ENCODE data around the gene GK2.

The GK2 gene

DNA sequence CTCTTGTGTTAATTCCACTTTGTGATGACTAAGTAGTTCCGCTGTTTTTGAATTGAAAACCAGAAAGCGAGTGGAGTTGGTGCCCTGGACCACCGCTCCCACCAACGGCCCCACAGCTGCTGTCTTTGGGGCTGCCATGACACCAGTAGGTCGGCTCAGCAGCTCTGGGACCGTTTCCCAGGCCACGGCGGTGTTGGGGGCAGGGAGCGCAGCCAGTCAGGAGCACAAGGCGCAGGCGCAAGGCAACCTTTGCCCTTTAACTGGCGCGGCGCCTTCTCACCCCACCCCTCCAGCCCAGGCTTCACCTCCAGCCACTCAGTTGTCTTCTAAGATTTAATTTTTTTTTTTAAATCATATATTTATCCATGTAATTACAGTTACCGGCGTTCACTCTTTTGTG lies at the start of gene GK2:
Gene GK2 (minus strand): TSS at position 166 of the 400 bp plus-strand sequence. CDS start 28 bp downstream, at position 138.
- no peak for DNase-seq

DNA sequence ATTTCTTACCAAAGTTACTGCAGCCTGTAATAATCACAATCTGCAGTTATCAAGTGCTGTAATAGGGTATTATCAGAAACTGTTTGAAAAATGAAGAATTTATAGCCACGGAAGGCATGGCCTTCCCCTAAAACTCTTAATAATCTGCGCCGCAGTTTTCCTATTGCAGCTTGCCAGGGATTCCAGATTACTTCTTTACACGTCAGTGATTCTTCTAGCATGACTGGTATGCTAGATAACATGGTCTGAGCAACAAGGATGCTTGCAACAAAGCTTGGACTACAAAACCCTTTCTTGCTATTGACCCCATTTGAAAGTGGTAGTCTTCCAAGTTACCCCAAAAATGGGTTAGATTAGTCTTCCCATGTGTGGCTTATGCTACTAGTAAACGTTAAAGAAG lies 47.2 kb upstream of the GK2 start:
- no peak for DNase-seq

DNA sequence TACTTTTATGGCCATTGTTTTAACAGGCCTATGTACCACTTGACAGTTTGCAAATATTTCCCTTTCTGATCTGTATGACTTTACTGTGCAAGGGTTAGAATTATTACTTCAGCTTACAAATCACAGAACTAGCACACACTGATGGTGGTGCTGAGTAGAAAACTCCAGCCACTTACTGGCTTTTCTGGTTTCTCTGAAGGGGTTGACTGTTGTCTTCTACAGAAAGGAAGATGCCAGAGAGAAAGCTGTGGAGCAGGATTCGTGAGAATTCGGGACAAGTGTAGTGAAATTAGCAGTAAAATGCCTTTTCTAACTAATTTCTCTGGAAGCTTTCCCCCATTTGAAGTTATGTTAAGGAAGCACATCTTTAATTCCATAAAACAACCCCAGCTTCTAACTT lies 46.6 kb upstream of the GK2 start:
- no peak for DNase-seq

DNA sequence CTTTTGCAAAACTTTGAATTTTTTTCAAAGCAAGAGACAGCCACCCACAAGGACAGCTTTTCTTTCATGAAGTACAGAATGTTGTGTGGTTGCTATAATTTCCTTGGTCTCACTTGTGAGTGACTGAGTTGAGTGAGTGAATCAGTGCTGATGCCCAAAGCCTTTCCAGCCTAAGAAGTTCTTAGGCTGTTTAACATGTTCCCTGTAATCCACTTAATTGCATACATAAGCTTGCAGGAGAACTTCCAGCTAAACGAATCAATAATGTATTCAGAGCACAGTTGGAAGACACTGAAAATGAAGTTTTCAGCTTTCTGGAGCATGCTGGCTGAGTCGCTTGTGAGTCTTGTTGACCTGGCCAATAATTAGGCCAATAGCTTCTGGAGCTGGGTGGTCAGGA lies 42.0 kb upstream of the GK2 start:
- no peak for DNase-seq

DNA sequence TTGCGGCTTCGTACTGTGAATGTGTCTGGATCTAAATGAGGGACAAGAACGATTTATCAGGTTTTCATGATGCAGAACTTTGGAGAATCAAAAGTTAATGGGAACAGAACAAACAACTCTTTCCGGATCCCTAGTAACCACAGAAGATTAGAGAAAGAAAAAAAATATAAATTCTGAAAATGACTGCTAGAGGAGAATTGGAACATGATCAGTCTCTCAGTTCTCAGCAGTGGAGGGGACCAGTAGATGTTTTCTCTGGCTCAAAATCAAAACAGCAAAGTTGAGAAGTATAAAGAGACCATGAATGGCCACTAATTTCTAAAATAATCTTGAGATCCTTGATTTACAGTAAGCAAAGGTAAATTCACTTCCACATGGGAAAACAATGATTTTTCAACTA lies 38.1 kb upstream of the GK2 start:
- DNase-seq: no peak

DNA sequence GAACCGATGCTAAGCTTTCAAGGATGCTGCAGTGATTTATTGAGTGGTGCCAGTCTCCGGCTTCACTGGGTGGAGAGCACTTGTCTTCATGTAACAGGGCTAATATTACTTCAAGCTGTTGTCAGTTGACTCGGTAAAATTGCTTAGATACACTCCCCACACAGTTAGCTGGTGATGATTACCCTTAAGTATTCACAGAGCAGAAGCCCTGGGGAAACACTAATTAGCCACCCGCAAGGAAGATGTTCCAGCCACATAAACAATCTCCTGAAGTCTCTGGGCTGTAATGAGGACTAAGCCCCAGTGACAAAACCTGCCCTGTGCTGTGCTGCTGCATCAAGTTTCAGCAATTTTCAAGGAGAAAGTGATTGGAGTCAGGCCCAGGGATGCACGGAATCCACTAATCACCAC lies 37.3 kb upstream of the GK2 start:
- no peak for DNase-seq

DNA sequence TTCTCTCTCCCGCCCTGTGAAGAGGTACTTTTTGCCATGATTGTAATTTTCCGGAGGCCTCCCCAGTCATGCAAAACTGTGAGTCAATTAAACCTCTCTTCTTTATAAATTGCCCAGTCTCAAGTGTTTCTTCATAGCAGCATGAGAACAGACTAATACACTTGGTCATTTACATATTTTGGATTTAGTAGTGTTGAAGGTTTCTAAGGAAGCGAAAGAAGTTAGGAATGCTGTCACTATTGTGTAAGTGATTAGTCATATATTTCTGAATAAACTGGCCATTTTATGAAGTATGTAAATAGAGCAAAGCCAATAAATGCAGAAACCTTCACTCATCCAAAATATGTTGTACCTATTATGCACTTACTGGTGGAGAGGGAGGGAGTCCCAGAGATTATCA lies 34.4 kb upstream of the GK2 start:
- DNase-seq: no peak

DNA sequence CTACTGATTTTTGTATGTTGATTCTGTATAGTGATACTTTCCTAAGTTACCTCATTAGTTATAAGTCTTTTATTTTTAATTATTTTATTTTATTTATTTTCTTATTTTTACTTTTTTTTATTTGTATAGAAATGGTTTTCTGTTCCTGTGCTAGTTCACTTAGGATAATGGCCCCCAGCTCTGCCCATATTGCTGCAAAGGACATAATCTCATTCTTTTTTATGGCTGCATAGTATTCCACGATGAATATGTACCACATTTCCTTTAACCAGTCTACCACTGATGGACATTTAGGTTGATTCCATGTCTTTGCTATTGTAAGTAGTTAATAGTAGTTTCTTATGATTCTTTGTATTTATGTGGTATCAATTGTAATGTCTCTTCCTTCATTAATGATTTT lies 31.5 kb upstream of the GK2 start:
- no peak for DNase-seq

DNA sequence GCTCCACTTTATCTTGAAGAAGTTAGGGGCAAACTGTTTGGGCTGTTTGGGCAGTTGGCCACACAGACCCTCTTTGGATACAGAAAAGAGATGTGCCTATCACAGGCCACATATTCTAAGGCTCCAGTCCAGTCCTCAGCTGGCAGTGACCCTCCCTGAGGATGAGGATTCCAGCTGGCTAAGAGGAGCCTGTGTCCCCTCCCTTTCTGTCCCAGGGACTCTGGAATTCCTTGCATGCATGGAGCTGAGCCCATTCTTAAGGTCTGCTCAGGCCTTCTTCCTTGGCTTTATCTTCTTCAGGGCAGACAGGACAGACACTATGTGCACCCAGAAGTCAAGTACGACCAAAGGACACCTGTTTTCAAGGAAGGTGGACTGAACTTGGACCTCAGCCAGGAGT lies 23.8 kb upstream of the GK2 start:
- DNase-seq: no peak

DNA sequence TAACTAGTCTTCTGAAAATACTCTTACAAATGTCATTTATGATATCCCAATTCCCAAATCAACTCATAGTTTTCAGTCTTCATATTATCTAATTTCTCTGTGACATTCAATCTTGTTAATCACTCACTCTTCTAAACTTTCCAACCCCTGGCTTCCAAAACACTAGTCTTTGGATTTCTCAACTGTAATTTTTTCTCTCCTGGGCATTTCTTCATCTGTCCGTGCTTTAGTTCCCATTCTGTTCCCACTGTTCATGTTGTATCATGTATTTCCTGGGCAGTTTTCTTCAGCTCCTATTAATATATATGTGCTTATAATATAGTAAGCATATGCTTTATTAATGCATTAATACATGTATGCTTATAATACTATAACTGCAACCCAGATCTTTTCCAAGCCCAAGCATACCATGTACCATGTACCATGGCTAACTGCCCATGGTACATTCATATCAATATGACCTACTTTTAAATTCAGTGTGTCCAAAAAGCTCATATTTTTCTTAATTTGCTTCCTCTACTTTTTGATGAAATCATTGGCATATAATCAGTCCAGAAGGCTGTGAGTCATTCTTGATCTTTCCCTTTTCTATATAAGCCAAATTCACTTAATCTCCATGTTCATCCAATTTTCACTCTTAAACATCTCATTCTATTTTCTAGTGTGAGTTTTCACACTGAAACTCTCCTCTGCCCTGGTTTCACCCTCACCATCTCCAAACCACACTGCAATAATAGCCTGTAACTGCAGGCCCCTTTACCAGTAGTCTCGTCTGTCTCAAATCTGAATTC lies 21.3 kb upstream of the GK2 start:
- DNase-seq: no peak

DNA sequence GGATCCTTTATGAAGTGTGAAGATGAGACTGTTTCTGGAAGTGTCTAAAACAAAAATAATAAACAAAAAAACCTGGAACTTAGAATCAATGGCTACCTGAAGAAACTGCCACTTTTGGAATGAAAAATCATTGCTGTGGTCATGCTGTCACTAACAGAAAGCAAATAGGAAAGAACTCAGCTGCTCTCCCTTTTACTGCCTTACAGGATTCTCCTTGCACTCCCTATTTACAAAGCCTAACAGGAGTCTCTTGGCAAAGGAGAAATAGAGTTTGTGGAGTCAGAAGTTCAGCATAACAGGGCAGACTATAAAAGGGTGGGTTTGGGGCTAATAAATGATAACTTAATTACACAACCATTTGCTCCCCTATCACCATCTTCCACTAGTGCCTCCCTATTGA lies 19.0 kb upstream of the GK2 start:
- no peak for DNase-seq

DNA sequence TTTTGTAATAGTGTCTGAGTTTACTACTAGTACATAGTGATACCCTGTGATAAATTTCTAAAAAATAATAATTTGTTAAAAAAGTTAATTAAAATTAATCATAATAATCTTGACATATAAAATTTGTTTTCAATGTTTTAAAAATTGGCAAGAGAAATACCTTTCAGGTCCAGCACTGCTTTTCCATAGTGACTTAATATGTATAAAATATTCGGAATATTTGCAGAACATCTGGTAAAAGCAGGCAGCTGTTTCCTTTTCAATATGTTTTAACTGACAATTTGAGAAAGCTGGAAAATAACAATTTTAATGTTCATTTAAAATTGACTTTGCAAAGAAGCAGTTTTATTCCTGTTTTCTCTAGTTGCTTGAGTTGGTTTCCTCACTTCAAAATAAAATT lies 17.6 kb upstream of the GK2 start:
- DNase-seq: no peak

DNA sequence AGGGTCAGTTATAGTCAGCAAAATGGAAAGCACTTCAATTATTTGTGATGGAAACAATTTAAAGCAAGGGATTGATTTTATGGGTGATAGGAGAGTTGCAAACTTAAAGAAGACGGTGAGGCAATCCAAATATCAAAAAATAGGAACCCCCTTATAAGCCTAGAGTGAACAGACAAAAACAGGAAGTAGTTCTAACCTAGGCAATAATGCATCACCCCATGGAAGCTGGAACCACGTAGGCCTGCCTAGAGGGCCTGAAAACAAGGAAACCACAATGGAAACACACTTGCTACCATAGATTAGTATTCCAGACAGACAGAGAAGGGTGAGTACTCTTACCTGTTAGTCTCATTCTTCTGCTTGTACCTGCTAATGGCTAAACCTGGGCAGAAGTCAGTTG lies 13.5 kb upstream of the GK2 start:
- DNase-seq: no peak

DNA sequence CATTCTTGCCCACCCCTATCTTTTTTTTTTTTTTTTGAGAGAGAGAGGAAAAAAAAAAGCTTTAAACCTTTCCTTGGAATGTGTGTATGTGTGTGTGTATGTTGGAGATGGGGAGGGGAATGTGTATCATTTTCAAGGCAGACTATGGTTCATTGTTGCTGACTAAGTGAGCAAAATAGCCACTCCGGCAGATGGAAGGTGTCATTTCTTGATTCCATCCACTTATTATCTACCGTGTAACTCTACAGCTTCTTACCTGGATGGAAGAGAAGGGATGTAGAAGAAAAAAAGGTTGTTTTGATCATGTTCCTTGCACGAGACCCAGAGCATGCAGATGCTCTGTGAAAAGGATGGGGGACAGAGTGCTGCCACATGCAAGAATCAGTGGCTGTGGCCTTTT lies 5.9 kb upstream of the GK2 start:
- DNase-seq: no peak

DNA sequence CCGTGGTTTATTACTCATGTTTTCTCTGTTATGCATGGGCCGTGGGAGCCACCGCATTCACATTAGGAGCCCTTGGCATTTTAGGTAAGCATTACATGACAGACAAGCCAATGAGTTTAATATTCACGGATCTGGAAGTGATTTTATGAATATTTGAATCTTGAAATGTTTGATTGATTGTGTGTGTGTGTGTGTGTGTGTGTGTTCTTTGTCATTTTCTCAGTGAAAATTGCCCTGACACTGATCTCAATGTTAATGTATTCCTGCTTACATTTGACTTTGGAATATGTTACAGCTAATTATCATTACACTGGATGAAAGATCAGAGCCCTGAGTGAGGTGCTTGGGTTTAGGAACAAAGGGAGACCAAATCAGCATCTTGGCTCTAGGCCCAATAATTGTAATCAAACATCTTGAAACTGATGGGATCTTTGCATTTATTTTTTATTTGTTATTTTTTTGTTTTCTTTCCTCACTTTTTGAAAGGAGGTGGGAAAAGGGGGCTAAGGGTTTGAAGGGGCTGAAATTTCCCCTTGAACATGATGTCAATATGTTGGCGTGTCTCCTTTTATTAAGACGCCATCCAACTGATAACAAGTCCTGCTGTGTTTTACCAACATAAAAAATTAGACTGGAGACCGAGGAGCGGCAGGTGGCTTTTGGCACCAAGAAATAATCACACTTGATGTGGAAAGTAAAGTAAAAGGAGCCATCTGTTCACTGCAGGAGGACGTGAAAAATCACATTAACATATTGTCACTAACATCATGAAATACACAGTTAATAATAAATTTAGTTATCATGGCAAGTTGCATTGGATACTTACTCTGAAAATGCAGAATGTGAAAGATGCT lies 5.2 kb upstream of the GK2 start:
- DNase-seq: no peak

DNA sequence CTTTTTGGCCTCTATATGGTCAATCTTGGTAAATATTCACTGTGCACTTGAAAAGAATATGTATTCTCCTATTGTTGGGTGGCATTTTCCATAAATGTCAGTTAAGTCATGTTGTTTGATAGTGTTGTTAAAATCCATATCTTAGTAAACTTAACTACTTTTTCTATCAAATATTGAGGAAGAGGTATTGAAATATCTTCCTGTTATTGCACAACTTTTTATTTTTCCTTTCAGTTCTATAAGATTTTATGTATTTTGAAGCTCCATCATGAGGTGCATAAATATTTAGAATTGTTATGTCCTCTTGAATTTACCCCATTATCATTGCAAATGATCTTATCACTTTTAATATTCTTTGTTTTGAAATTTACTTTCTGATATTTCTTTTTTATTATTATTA lies 3.4 kb downstream of the GK2 start:
- no peak for DNase-seq

DNA sequence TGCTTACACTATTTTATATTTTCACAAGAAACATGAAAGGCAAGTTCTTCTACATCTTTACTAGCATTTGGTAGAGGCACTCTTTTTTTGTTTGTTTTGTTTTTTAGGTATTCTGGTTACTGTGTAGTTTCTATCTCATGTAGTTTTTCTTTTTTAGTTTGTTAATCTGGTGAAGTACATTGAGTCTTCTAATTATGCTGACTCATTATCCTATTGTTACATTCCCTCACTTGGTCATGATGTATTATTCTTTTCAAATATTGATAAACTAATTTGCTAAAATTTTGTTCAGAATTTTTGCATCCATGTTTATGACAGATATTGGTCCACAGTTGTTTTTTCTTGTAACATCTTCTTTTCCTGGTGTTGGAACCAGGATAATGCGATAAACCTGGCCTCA lies 4.7 kb downstream of the GK2 start:
- no peak for DNase-seq

DNA sequence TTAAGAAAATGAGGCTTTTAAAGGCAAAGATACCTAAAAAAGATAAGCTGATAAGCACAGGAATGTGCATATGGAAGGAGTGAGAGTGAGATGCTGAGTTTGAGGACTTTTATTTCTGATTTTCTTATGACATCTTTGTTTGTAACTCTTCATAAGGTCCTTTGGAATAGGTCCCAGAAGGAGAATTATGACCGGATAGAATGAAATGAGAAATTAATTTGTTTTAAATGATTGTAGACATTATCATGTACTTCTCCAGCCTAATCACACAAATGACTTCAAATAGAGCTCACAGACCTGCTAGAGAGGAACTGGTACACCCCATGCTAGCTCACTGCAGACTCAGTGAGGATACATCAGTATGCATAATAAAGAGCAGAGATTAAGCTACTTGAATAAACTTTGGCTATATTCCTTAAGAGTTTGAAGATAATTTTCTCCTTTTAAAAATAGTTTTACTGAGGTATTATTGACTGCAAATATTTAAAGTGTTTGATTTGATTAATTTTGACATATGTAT lies 5.6 kb downstream of the GK2 start:
- no peak for DNase-seq

DNA sequence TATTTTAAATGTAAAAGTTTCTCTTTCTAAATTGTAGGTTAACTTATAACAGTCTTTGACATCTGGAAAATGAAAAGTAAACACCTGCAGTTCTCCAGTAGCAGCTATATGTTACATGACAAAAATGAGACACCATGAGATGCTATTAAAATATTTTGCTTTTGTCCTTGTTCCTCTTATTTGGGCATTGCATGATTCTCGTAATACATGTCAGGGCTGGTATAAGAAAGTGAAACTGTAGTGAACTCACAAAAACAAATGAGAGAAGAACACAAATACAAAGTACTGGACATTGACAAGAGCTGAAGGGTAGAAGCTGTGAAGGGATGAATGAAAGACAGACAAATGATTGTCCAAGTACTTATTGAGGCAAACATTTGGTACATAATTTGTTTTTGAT lies 9.0 kb downstream of the GK2 start:
- DNase-seq: no peak

DNA sequence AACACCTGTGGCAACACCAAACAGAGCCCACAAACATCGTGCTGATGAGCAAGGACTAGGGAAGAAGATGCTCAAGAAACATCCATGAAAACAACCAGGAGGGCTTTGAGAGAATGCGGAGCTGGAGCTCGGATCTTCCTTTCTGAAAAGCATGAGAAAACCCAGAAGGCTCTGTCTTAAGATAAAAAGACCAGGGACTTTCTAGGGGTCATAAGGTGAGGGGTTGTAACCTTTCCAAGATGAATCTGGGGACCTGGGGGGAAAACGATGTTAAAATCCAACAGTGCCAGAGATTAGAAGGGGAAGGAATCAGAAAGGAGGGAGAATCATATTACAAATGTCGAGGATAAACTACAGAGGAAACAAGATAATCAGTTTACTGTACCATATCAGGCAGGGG lies 10.1 kb downstream of the GK2 start:
- DNase-seq: no peak

DNA sequence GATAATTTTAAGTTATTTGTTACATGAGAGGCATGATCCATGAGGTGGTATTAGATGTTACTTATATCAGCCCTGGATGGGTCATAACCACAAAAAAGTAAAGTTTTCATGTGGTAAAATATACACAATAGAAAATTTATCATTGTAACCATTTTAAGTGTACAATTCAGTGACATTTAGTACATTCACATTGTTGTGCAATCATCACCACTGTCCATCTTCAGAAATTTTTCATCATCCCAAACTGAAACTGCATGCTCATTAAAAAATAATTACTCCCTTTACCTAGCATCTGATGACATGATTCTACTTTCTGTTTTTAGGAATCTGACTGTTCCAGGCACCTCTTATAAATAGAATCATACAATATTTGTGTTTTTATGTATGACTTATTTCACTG lies 11.2 kb downstream of the GK2 start:
- no peak for DNase-seq

DNA sequence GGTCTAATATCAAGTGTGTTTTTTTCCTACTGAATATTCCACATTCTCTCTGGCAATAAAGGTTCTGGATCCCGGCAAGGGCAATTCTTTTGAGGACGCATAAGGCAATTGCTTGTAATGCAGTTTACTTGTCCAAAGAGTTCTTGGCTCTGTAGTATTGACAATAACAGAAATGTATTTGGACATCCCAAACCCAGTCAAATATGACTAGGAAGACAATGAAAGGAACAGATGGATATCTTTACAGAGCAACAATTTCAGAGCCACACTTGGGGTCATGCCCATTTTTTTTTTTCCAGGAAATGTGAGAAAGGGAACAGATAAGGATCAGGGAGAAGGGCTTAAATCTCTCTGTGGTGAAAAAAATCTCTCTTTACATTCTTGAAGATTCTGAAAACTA lies 12.2 kb downstream of the GK2 start:
- no peak for DNase-seq

DNA sequence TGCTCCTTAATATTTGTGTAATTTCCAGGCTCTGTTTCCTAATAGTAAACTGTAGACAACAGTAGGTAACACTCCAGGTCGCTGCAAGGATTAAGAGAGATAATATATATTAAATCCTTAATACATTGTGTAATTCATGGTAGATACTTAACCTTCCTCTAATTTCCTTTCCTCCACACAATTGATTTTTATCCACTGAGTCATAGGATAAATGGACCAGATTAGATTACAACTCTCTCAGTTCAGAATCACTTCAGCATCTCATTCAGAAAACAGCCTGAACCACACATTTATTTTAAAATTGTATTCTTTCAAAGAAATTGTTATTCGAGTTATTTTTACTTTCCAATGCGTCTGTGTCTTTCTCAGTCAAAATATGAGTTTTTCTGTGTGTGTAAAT lies 17.1 kb downstream of the GK2 start:
- DNase-seq: no peak

DNA sequence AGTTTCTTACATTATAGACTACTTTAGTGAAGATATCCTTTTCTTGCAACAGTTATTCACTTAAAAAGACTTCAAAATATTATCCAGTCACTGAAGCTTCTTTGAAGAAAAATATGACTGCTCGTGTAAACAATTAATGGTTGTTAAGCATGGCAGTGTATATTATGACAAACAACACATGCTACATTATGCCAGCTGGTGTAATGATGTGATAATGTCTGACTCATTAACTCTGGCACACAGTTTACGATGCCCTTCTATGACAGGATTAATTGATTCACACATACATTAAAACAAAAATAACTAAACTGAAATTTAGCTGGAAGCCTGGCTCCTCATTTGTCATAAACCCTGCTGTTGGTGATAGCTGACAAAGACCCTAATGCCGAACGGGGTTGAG lies 22.4 kb downstream of the GK2 start:
- no peak for DNase-seq
